Measurements from ENCODE around the gene PM20D2. TPM values are rescaled to one million over a fixed set of nuclear protein-coding genes. Genes with fewer than 3 reads are reported as not detected.

PM20D2 gene
- total and polyA plus RNA-seq, 4 experiments from 2014 or later = 7.8 to 11.6 (median 11.3) TPM

- DNase-seq = no peak
- H3K36me3 ChIP-seq (ENCODE audit: insufficient read depth, low read length) = no peaks in the 10 kb centered on the region
- no peak overlapping the region for H3K27ac Mint-ChIP-seq
- ChIA-PET POLR2A (ENCODE audit: partially characterized antibody) (no interaction called here), CTCF (ENCODE audit: partially characterized antibody) (no interaction called here)
- no peaks in the 10 kb centered on the region for H3K9me3 ChIP-seq (ENCODE audit: control insufficient read depth in 1 of 2, low read length in 2 of 2)
- H3K27me3 ChIP-seq (ENCODE audit: insufficient read depth, low read length) = no peaks in the 10 kb centered on the region
- H3K4me1 Mint-ChIP-seq = peaks cover 0 to 3% (median 0%) of the 10 kb centered on the region in 4 donors
- no peaks in the 10 kb centered on the region for H3K9me3 Mint-ChIP-seq
- intact Hi-C loops (cut with micrococcal nuclease) = no loop called here
- H3K36me3 Mint-ChIP-seq = no peaks in the 10 kb centered on the region
- no peaks in the 10 kb centered on the region for H3K4me1 ChIP-seq (ENCODE audit: insufficient read depth, low read length)
- no peak overlapping the region for H3K4me3 ChIP-seq (ENCODE audit: low read length in 2 of 2)
- H3K4me3 Mint-ChIP-seq = no peak overlapping the region
- H3K27ac ChIP-seq (ENCODE audit: low read depth, low read length) = no peak overlapping the region
- peaks cover 10 to 14% of the 10 kb centered on the region in 2 donors for H3K27me3 Mint-ChIP-seq
Observed at GRCh38 chr6:89183294-89183693, 37.4 kb downstream of the PM20D2 start.

GRCh38 chr6:89184344-89184743 lies 38.5 kb downstream of the PM20D2 start:
- no peak overlapping the region for H3K4me3 ChIP-seq (ENCODE audit: low read length in 2 of 2)
- H3K27ac ChIP-seq (ENCODE audit: low read depth, low read length) = no peak overlapping the region
- H3K36me3 Mint-ChIP-seq = no peaks in the 10 kb centered on the region
- H3K27me3 Mint-ChIP-seq = peaks cover 10 to 15% of the 10 kb centered on the region in 2 donors
- CTCF ChIA-PET (ENCODE audit: partially characterized antibody) = no interaction called here
- DNase-seq = no peak
- no peaks in the 10 kb centered on the region for H3K9me3 Mint-ChIP-seq
- peak overlapping the region in 2 of 7 donors; percentile 34 to 49 for H3K27ac Mint-ChIP-seq
- H3K4me1 ChIP-seq (ENCODE audit: insufficient read depth, low read length) = no peaks in the 10 kb centered on the region
- POLR2A ChIA-PET (ENCODE audit: partially characterized antibody) = no interaction called here
- H3K9me3 ChIP-seq (ENCODE audit: control insufficient read depth in 1 of 2, low read length in 2 of 2) = no peaks in the 10 kb centered on the region
- no peak overlapping the region for H3K4me3 Mint-ChIP-seq
- intact Hi-C loops (cut with micrococcal nuclease) = no loop called here
- no peaks in the 10 kb centered on the region for H3K27me3 ChIP-seq (ENCODE audit: insufficient read depth, low read length)
- no peaks in the 10 kb centered on the region for H3K36me3 ChIP-seq (ENCODE audit: insufficient read depth, low read length)
- H3K4me1 Mint-ChIP-seq = peaks cover 0 to 3% (median 0%) of the 10 kb centered on the region in 4 donors

- intact Hi-C loops (cut with micrococcal nuclease) = no loop called here
- Histone ChIP-seq H3K4me3 (ENCODE audit: low read length in 2 of 2) (no peak overlapping the region), H3K27ac (ENCODE audit: low read depth, low read length) (no peak overlapping the region), H3K4me1 (ENCODE audit: insufficient read depth, low read length) (no peaks in the 10 kb centered on the region), H3K36me3 (ENCODE audit: insufficient read depth, low read length) (no peaks in the 10 kb centered on the region), H3K27me3 (ENCODE audit: insufficient read depth, low read length) (no peaks in the 10 kb centered on the region), H3K9me3 (ENCODE audit: control insufficient read depth in 1 of 2, low read length in 2 of 2) (no peaks in the 10 kb centered on the region)
- Mint-ChIP-seq H3K9me3 (no peaks in the 10 kb centered on the region), H3K27ac (no peak overlapping the region), H3K27me3 (peaks cover 7 to 15% of the 10 kb centered on the region in 2 donors), H3K36me3 (no peaks in the 10 kb centered on the region), H3K4me3 (no peak overlapping the region), H3K4me1 (peaks cover 0 to 1% (median 0%) of the 10 kb centered on the region in 4 donors)
- DNase-seq = no peak
- ChIA-PET POLR2A (ENCODE audit: partially characterized antibody) (no interaction called here), CTCF (ENCODE audit: partially characterized antibody) (no interaction called here)
Observed at GRCh38 chr6:89186762-89187161, 40.9 kb downstream of the PM20D2 start.

- Histone ChIP-seq H3K36me3 (ENCODE audit: insufficient read depth, low read length) (no peaks in the 10 kb centered on the region), H3K27me3 (ENCODE audit: insufficient read depth, low read length) (no peaks in the 10 kb centered on the region), H3K9me3 (ENCODE audit: control insufficient read depth in 1 of 2, low read length in 2 of 2) (no peaks in the 10 kb centered on the region), H3K4me3 (ENCODE audit: low read length in 2 of 2) (no peak overlapping the region), H3K4me1 (ENCODE audit: insufficient read depth, low read length) (no peaks in the 10 kb centered on the region), H3K27ac (ENCODE audit: low read depth, low read length) (no peak overlapping the region)
- ChIA-PET POLR2A (ENCODE audit: partially characterized antibody) (no interaction called here), CTCF (ENCODE audit: partially characterized antibody) (no interaction called here)
- Mint-ChIP-seq H3K4me1 (no peaks in the 10 kb centered on the region), H3K4me3 (no peak overlapping the region), H3K27me3 (peaks cover 6 to 15% of the 10 kb centered on the region in 2 donors), H3K27ac (peak overlapping the region in 1 of 7 donors; percentile 22), H3K9me3 (no peaks in the 10 kb centered on the region), H3K36me3 (no peaks in the 10 kb centered on the region)
- intact Hi-C loops (cut with micrococcal nuclease) = no loop called here
- DNase-seq = no peak
Observed at GRCh38 chr6:89187504-89187903, 41.6 kb downstream of the PM20D2 start.

GRCh38 chr6:89190741-89191140 lies 44.9 kb downstream of the PM20D2 start:
- ChIA-PET CTCF (ENCODE audit: partially characterized antibody) (interaction anchor here (1.4 kb wide), 1 partner anchor 181 kb away, joined by 3 read pairs; no protein-coding TSS in a partner anchor), POLR2A (ENCODE audit: partially characterized antibody) (no interaction called here)
- peaks cover 4 to 16% of the 10 kb centered on the region in 2 donors for H3K27me3 Mint-ChIP-seq
- H3K36me3 Mint-ChIP-seq = peaks cover 2 to 4% of the 10 kb centered on the region in 2 donors
- H3K9me3 ChIP-seq (ENCODE audit: control insufficient read depth in 1 of 2, low read length in 2 of 2) = peaks cover 0 to 15% of the 10 kb centered on the region in 2 donors
- H3K9me3 Mint-ChIP-seq = peaks cover 0 to 30% (median 18%) of the 10 kb centered on the region in 8 donors
- DNase-seq = no peak
- intact Hi-C loops (cut with micrococcal nuclease) = no loop called here
- no peak overlapping the region for H3K4me3 ChIP-seq (ENCODE audit: low read length in 2 of 2)
- H3K4me1 ChIP-seq (ENCODE audit: insufficient read depth, low read length) = no peaks in the 10 kb centered on the region
- H3K27ac Mint-ChIP-seq = no peak overlapping the region
- H3K27me3 ChIP-seq (ENCODE audit: insufficient read depth, low read length) = no peaks in the 10 kb centered on the region
- H3K27ac ChIP-seq (ENCODE audit: low read depth, low read length) = no peak overlapping the region
- no peak overlapping the region for H3K4me3 Mint-ChIP-seq
- H3K36me3 ChIP-seq (ENCODE audit: insufficient read depth, low read length) = no peaks in the 10 kb centered on the region
- no peaks in the 10 kb centered on the region for H3K4me1 Mint-ChIP-seq

- peak overlapping the region in 1 of 7 donors; percentile 22 for H3K27ac Mint-ChIP-seq
- H3K27ac ChIP-seq (ENCODE audit: low read depth, low read length) = no peak overlapping the region
- H3K36me3 ChIP-seq (ENCODE audit: insufficient read depth, low read length) = no peaks in the 10 kb centered on the region
- H3K4me1 ChIP-seq (ENCODE audit: insufficient read depth, low read length) = no peaks in the 10 kb centered on the region
- no peak for DNase-seq
- H3K36me3 Mint-ChIP-seq = peaks cover 3 to 4% of the 10 kb centered on the region in 2 donors
- no peaks in the 10 kb centered on the region for H3K27me3 ChIP-seq (ENCODE audit: insufficient read depth, low read length)
- no peak overlapping the region for H3K4me3 Mint-ChIP-seq
- CTCF ChIA-PET (ENCODE audit: partially characterized antibody) = interaction anchor here (1.2 kb wide), 1 partner anchor 212 kb away, joined by 4 read pairs; no protein-coding TSS in a partner anchor
- POLR2A ChIA-PET (ENCODE audit: partially characterized antibody) = no interaction called here
- no peaks in the 10 kb centered on the region for H3K4me1 Mint-ChIP-seq
- no peak overlapping the region for H3K4me3 ChIP-seq (ENCODE audit: low read length in 2 of 2)
- peaks cover 0 to 15% of the 10 kb centered on the region in 2 donors for H3K9me3 ChIP-seq (ENCODE audit: control insufficient read depth in 1 of 2, low read length in 2 of 2)
- H3K9me3 Mint-ChIP-seq = peaks cover 1 to 36% (median 23%) of the 10 kb centered on the region in 8 donors
- H3K27me3 Mint-ChIP-seq = peaks cover 4 to 7% of the 10 kb centered on the region in 2 donors
- intact Hi-C loops (cut with micrococcal nuclease) = no loop called here
Observed at GRCh38 chr6:89194559-89194958, 48.7 kb downstream of the PM20D2 start.

- no peak overlapping the region for H3K4me3 Mint-ChIP-seq
- DNase-seq = no peak
Observed at GRCh38 chr6:89197141-89197540, 51.3 kb downstream of the PM20D2 start.

More at GRCh38 chr6:89197141-89197540, 51.3 kb downstream of the PM20D2 start:
- intact Hi-C loops (cut with micrococcal nuclease) = no loop called here
- POLR2A ChIA-PET (ENCODE audit: partially characterized antibody) = no interaction called here
- peaks cover 0 to 15% of the 10 kb centered on the region in 2 donors for H3K9me3 ChIP-seq (ENCODE audit: control insufficient read depth in 1 of 2, low read length in 2 of 2)
- no peaks in the 10 kb centered on the region for H3K4me1 ChIP-seq (ENCODE audit: insufficient read depth, low read length)
- H3K36me3 ChIP-seq (ENCODE audit: insufficient read depth, low read length) = no peaks in the 10 kb centered on the region
- H3K27me3 Mint-ChIP-seq = peaks cover 4 to 7% of the 10 kb centered on the region in 2 donors
- peaks cover 3 to 4% of the 10 kb centered on the region in 2 donors for H3K36me3 Mint-ChIP-seq
- peaks cover 1 to 36% (median 23%) of the 10 kb centered on the region in 8 donors for H3K9me3 Mint-ChIP-seq
- H3K27ac ChIP-seq (ENCODE audit: low read depth, low read length) = no peak overlapping the region
- CTCF ChIA-PET (ENCODE audit: partially characterized antibody) = no interaction called here
- no peaks in the 10 kb centered on the region for H3K27me3 ChIP-seq (ENCODE audit: insufficient read depth, low read length)
- no peak overlapping the region for H3K4me3 ChIP-seq (ENCODE audit: low read length in 2 of 2)
- no peak overlapping the region for H3K27ac Mint-ChIP-seq
- no peaks in the 10 kb centered on the region for H3K4me1 Mint-ChIP-seq

Measured in CD4-positive, alpha-beta memory T cell (primary cell).